GM12801 (cell line): Measurements from ENCODE around the gene RAD54L.

Experiments used
- CTCF ChIP-seq: IDR thresholded peaks from one replicate; pipeline ENCODE4 v1.5.1; 2011; ENCODE audit warnings: control low read depth; ENCODE audit not compliant: insufficient read length; ENCODE audit errors: extremely low read depth

The RAD54L gene

GRCh38 chr1:46301406-46301807 is 53.8 kb downstream of the RAD54L start:
- no peak for TF ChIP-seq CTCF

- TF ChIP-seq CTCF = no peak
Observed at GRCh38 chr1:46301808-46302640, 54.5 kb downstream of the RAD54L start.

GRCh38 chr1:46302641-46303037 is 55.1 kb downstream of the RAD54L start:
- no peak for TF ChIP-seq CTCF

- no peak for TF ChIP-seq CTCF
Observed at GRCh38 chr1:46303038-46303871, 55.7 kb downstream of the RAD54L start, which contains the start of the genes LRRC41 and UQCRH. LRRC41 (minus strand) TSS chr1:46303616; CDS start chr1:46303322, 294 bp downstream. UQCRH (plus strand) TSS chr1:46303698; CDS start chr1:46303767, 69 bp downstream.

GRCh38 chr1:46303872-46304326 is 56.3 kb downstream of the RAD54L start:
- no peak for TF ChIP-seq CTCF

GRCh38 chr1:46306159-46306530 is 58.6 kb downstream of the RAD54L start:
- no peak for TF ChIP-seq CTCF
